Measurements from ENCODE around the gene TOMM34.

TOMM34 gene

GRCh38 chr20:44894959-44895358 is 65.2 kb downstream of the TOMM34 start:
- DNase-seq (ENCODE audit: low read depth in 2 of 2): no peak

Measured in stimulated activated CD4-positive, alpha-beta T cell treated with anti-CD3 and anti-CD28 coated beads, Interleukin-1b, Interleukin-23, amount 100 ng/mL, for 1 hour (primary cell).